ENCODE measurements around the gene GALNT9.

DNA sequence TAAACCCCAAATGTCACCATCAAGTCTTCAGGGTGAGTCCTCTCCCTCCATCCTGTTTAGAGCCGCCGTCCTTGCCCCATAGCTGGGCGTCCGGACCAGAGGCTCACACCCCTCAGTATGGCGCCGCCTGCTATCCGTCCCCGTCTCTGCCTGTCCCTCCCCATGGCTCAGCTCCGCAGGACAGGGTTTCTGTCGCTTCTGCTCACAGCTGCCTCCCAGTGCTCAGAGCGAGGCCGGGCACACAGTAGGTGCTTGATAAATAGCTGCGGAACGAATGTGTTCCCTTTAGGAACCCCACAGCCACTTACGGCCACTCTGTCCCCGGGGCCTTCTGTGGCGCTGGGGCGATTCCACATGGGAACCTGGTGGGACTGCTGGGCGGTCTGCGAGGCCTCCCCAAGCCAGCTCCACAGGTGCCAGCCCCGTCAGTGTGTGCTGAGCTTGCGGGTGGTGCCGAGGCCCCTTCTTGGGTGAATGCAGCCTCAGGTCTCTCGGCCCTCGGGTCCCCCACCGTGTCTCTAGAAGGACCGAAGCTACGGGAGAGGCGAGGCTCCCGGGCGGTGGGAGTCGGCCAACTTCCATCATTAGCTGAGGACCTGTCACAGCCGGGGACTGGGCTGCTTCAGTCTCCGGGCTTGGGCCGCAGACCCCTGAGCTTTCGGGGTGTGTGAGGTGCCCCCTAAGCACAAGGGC is 122.2 kb downstream of the GALNT9 start:
- TF ChIP-seq, protein P1, sequence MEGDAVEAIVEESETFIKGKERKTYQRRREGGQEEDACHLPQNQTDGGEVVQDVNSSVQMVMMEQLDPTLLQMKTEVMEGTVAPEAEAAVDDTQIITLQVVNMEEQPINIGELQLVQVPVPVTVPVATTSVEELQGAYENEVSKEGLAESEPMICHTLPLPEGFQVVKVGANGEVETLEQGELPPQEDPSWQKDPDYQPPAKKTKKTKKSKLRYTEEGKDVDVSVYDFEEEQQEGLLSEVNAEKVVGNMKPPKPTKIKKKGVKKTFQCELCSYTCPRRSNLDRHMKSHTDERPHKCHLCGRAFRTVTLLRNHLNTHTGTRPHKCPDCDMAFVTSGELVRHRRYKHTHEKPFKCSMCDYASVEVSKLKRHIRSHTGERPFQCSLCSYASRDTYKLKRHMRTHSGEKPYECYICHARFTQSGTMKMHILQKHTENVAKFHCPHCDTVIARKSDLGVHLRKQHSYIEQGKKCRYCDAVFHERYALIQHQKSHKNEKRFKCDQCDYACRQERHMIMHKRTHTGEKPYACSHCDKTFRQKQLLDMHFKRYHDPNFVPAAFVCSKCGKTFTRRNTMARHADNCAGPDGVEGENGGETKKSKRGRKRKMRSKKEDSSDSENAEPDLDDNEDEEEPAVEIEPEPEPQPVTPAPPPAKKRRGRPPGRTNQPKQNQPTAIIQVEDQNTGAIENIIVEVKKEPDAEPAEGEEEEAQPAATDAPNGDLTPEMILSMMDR (IDR thresholded peaks at IDR 0.05; ENCODE audit: poor library complexity, severe bottlenecking), result no peak
- TF ChIP-seq POLR2AphosphoS5 (IDR thresholded peaks at IDR 0.05) (no peak), EZH2 (IDR thresholded peaks at IDR 0.05; ENCODE audit: borderline replicate concordance, insufficient read depth, low read length, poor library complexity, severe bottlenecking) (no peak), MXI1 (conservative IDR thresholded peaks at IDR 0.05; ENCODE audit: poor library complexity, severe bottlenecking) (no peak), RAD21 (conservative IDR thresholded peaks at IDR 0.05) (no peak), EP300 (conservative IDR thresholded peaks at IDR 0.05; ENCODE audit: poor library complexity, severe bottlenecking) (no peak), SMC3 (conservative IDR thresholded peaks at IDR 0.05; ENCODE audit: poor library complexity) (no peak), TAF1 (IDR thresholded peaks at IDR 0.05; ENCODE audit: low read depth) (no peak), REST (IDR thresholded peaks at IDR 0.05; ENCODE audit: borderline replicate concordance) (no peak)
